HG03575 (cell line): ENCODE measurements around the gene CLMP.

Source experiments
- ATAC-seq: cut with Tn5 transposase; IDR thresholded peaks from one replicate; pipeline ENCODE4 v1.9.1; 2021; ENCODE audit not compliant: unreplicated experiment, insufficient number of reproducible peaks, low FRiP score; ENCODE audit errors: extremely low read depth

Gene CLMP

DNA sequence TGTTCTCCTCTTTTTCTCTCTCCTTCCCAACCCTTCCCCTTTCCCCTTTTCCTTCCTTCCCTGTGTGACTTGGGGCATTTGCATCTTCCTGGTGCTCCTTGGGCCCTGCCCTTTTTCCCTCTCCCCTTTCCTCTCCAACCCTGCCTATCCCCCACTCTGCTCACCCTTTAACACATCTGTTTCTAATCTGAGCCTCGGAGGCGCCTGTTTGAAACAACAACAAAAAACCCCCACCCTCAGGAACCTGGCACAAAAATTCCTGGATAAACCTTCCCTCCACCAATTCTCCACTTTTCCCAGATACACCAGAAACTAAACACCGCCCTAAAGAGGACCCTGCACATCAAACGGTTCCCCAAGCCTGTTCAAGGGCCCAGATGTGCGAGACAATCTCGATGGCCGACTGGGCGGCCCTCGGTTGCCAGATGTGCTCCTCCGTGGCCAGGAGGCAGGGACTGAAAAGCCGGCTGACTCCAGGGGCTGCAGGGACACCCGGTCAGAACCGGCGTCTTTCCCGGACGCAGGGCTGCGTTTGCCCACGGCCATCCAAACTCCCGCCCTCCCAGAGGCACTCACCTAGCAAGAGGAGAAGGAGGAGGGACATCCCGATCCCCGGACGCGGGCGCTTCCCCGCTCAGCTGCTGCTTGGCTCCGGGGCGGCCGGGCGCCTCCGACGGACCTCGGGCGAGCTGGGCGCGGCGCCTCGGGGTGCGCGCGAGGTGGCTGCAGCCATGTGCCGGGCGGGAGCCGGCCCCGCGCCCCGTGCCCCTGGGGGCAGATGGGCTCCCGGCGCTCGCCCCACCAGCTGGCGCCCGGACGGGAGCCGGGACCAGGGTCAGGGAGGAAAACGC, 486 bp downstream of the CLMP start:
- ATAC-seq, result no peak

DNA sequence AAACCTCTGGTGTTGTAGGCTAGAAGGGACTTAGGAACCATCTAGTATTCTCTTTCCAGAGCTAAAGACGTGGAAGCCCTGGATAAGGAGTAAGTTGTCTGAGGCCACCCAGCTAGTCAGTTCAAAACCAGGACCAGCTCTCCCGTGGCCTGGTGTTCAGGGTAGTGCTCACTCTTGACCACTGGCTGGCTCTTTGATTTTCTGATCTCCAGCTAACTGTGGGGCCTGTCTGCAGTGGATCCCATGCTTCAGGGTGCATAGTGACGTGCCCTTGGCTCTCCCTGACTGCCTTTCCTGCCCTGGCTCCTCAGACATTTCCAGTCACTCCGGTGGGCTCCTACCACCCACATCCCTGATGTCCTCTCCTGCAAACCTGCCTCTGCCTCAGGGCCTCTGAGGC, 1.3 kb downstream of the CLMP start:
- ATAC-seq, result no peak

DNA sequence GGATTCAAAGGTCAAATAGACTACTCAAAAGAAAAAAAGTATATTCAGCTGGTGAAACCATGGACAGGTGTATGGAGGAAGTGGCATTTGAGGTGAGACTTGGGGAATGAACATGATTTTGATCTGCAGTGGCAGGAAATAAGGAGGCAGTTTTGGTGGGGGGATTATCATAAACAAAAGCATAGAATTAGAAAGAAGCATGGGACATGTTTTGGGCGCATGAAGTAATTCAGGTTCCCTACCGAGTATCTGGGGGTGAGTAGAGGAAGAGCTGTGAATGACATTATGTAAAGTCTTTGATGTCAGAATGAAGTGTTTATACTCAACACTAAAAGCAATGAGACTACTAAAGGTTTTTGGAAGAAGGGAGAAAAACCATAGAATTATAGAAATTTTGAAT, 3.1 kb downstream of the CLMP start:
- ATAC-seq, result no peak

DNA sequence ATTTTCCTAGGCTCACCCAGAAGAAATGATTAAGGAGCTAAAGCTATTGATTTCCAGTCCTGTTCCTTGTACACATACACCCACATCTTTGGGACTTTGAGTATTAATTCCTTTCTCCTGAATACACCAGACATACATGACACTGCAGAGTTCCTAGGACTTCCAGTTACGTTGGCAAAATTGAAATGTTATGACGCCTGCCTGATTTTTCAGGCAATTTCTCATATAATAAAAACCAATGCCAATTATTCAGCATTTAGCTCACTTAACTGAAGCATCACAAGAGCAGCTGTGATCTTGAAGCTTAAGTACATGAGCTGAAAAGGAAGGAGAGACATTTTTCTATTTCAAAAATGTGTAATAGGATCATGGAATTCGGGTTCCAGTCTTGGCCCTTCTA, 4.5 kb downstream of the CLMP start:
- no peak for ATAC-seq

DNA sequence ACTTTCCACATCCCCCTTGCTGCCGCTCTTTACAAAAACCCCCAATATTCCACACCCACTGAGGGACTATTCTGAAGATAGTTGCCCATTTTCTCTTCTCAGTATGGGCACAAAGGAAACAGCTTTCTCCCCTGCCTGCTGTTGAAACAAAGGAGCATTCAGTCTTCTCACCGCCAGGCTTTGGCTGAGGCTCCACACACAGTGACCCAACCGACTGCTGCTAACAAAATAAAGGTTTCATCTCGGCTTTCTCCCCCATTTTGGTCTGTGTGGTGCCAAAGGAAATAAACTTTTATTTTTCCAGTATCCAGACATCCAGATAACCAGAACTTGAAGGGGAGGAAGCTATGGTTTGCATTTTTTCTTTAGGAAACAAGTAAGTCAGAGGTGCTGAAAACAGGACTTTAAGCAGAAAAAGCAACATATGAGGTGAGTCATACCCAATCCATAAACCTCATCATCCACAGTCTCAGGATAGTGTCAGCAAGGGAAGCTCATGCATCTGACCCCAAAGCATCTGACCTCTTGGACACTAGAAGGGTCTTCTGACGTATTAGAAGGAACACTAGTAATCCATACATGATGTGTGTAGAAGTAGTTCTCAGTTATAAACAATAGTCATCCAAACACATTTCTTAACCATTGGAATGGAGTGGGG, 6.4 kb downstream of the CLMP start:
- ATAC-seq, result no peak

DNA sequence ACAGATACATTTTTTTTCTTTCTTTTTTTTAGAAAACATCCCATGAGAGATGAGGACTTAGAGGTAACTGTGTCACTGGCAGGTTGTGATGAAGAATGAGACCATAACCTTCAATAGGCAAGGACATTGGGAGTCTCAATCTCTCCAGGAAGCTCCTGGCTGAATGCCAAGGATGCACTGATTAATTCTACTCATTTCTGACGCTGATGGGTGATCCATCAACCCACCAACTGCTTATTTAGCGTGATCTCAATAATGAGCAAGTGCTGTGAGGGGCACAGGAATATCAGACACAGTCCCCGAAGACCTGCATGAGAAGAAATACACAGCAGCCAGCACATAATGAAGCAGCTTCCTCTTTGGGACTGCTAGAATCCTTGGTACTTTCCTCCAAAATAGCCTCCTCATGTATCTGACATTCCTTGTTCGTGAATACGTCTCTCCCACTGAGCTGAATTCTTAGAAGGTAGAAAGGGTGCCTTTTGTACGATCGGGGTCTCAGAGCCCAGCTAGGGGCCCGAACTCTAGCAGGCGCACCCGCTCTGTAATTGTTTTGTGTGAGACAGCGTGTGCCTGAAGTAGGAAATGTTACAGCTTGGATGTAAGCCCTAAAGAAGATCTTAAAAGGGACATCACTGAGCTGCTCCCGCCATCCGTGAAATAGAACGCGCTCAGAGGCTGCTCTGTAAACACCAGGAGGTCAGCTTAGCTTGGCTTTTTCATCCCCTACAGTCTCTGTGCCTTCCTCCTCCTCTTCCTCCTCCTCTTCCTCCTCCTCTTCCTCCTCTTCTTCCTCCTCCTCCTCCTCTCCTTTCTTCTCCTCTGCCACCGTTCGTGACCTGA, 7.2 kb downstream of the CLMP start:
- no peak for ATAC-seq

DNA sequence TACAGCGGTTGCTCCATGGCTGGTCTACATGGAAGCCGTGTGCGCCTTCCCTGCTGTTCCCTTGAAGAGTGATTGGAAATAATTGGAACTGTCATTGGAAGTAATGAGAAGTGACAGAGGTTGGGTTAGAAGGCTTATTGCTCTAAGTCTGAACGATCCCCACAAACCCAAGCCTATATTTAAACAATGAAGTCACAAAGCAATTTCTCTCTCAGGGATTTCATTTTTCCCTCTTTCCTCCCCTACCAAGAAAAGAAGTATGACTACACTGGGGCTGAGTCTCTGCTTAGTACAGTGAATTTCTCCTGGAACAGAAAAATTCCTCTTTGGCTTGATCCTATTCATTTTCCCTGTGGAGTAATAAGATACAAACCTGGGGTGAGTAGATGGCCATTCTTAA, 7.8 kb downstream of the CLMP start:
- ATAC-seq, result no peak

DNA sequence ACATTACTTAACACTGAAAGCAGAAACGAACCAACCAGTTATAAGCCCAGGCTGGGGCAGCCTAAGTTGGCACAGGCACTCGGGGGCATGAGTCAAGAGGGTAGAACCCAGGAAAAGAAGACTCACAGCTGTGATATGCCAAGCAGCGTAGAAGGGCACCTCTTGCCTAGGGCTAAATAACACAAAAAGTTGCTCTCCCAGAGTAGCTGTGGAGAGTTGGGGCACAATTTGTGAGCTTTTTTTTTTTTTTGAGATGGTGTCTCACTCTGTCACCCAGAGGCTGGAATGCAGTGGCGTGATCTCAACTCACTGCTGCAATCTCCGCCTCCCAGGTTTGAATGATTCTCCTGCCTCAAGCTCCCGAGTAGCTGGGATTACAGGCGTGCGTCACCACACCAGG, 8.8 kb downstream of the CLMP start:
- no peak for ATAC-seq

DNA sequence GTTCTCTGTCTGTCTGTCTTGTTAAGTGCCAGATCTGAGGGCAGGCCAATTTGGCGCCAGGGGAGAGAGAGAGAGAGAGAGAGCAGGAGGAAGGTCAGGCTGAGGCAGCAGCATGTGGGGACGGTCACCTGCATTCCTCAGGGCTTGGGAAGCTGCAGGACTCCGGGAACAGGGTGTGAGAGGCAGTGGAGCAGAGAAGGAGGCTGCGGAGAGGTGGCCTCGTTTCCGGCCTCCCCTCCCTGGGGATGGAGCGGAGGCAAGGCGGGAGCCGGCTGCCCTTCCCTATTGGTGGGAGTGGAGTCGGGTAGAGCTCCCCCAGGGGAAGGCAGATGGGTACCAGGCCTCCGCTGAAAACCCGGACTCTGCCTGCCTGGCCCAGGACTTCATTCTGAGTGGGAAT, 9.7 kb downstream of the CLMP start:
- no peak for ATAC-seq

DNA sequence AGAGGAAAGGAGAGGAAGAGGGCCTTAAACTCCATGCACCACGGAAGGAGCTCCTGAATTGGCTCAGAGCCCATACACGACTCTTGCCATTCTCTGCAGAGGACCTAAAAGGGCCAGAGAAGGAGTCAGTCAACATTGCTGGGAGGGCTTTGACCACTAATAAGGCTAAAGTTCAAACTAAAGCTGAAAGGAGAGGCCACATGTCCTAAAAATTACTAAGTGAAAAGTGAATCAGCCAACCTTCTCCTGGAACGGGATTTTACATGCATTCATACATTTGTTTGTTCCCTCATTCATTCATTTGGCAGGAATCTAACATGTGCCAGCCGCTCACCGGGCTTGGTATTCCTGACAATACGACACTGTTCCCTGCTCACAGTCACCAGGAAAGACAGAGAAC, 10.5 kb downstream of the CLMP start:
- ATAC-seq, result no peak

DNA sequence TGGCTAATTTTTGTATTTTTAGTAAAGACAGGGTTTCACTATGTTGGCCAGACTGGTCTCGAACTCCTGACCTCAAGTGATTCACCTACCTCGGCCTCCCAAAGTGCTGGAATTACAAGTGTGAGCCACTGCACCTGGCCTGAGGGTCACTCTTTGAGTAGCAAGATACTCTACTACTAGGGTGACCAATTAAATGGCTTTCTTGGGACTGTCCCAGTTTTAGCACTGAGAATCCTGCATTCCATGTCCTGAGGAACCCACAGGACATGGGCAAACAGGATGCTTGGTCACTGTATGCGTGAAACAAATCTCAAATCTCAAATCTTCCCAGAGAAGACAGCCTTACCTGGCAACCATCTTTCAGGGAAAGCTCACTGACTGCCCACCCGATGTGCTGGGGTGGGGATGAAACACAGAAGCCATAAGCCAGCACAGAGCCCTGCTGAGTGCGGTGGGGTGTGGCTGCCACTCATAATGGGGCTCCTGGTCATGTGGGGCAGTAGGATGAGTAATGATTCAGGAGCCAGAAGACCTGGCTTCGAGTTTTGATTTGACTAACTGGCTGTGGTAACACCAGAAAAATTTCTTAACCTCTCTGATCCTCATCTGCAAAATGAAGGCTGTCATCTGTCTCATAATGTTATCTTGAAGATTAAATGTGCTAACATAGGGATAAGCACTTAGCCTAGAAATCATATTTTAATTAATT, 11.5 kb downstream of the CLMP start:
- no peak for ATAC-seq

DNA sequence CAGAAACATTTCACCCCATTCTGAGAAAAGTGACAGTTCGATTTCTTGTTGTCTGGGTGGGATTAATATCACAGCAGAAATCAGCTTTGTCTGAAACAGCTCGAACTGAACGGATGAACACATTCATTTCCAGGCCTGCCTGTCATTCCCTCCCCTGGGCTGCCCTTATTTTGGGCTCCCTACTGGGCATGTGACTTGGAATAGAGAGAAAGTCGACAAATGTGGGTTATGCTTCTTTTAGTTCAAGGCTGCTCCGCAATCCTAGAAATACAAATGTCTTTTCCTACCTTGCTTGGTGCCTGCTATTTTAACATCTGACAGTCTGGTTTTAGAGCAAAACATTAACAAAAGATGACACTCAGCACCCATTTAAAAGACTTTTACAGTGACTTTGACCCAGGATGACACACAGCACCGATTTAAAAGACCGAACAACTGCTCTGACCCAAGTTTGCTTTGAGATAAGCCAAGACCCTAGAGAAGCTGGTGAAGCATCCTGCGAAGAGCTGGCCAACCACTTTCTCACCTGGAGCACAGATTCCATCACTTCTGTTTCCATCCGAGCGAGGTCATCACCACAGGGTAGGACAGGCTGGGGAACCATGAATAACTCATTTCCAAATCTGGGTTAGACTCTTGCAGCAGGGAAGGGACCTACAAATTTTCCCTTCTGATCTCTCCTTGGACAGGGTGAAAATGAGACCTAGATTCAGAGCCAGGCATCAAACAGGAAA, 13.1 kb downstream of the CLMP start:
- no peak for ATAC-seq

DNA sequence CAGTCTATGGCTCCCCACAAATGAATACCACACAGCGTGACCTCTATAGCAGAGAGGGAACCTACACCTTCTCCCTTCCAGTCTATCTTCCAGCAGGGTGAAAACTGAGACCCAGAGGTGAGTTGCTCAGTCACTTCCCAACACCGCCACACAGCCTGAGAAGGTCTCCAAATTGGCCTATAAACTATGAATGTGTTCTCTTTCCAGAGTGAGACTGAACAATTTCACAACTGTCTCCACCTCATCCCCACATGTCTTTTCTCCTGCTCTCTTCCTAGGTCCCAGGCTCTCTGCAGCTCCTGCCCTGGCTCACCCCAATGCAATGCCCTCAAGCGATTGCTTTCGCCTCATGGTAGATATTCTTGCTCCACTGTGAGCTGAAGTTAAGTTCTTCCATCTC, 14.0 kb downstream of the CLMP start:
- ATAC-seq, result no peak

DNA sequence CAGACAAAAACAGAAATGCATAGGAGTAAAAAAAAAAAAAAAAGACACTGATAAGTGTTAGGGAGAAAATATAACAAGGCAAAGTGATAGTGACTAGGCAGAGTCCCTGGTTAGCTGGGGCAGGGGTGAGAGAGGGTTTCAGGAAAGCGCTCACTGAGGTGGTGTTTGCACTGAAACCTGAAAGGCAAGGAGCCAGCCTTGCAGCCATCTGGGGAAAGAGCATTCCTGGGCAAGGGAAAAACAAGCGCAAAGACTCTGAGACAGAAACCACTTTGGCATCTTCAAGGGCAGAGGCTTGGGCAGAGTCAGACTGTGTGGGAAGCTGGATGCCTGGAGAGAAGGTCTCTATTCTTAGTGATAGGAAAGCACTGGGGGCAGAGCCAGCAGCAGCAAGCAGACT, 14.5 kb downstream of the CLMP start:
- no peak for ATAC-seq

DNA sequence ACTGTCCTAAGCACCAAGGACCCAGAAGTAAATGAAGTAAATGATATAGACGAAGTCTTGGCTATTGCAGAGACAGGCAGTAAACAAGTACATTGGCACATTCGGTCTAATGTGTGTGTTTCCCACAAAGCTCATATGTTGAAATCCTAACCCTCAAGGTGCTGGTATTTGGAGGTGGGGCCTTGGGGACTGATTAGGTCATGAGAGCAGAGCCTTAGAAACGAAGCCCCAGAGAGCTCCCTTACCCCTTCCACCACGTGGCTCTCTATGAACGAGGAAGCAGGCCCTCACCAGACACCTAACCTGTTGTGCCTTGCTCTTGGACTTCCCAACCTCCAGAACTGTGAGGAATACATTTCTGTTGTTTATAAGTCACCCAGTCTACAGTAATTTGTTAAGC, 14.9 kb downstream of the CLMP start:
- ATAC-seq, result no peak

DNA sequence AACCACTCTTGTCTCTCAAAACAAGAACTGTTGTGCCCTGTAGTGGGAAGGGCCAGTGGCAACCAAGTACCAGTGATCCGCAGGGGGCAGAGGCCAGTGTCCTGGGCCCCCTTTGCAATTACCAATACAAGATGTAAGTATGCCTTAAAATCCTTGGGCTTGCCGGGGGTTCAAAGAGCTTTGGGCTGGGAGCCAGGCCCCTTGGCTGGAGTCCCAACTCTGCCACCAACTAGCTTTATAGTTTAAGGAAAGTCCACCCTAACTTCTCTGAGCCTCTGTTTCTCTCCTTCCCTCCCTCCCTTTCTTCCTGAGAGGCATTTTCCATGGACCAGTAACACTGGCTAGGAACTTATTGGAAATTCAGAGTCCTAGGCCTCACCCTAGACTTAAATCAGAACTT, 15.5 kb downstream of the CLMP start:
- ATAC-seq, result no peak

DNA sequence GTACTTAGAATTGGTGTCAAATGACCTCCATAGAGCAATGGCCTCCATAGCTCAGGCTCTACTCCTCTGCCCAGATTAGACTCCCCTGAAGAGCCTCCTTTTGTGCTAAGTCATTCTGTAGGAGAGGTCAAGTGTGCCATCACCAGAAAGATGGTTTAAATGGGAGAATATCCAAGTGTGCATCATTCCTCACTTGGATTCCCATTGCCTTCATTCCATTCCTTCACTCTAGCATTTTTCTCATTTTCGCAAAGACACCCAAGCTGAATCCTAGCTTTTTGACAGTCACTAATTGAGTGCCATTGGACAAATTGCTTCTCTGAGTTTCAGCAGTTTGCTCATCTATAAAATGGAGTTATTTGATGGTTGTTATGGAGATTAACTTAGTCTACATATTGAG, 16.9 kb downstream of the CLMP start:
- no peak for ATAC-seq

DNA sequence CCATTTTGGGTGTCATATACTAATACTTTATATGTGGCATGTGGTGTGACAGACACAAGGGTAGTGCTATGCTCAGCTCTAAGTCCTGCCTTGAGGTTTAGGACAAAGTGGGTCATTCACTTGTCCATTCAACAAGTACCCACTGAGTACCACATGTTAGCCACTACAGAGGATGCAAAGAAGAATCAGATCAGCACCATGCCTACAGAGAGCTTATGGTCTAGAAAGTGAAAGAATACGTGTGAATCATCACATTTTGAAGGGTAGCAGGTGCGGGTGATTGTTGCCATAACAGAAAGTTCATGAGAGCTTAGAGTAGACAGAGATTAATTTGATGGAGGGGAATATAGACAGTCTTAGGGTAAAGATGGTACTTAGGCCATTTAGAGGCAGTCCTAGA, 18.3 kb downstream of the CLMP start:
- ATAC-seq, result no peak
